Transverse colon (tissue), 4 donors: ENCODE results near the gene BTG3. TPM values are rescaled to one million over a fixed set of nuclear protein-coding genes. Genes with fewer than 3 reads are reported as not detected.
A peak's percentile ranks its signal among the peaks of the same experiment; 100 is the strongest.

Source experiments
- DNase-seq: peaks from one replicate; pipeline ENCODE4 v3.0.0-alpha.2; 2019
- H3K27ac ChIP-seq, 4 donors: fragments of 200-600 bp; sonication (generic); 2 replicates each; pipeline ENCODE4 v1.5.1; 2016 to 2018; ENCODE audit warnings: inconsistent platforms in 4 of 4
- H3K27me3 ChIP-seq: fragments of 200-600 bp; sonication (generic); 2 replicates; pipeline ENCODE4 v1.5.1; 2017; ENCODE audit warnings: inconsistent platforms
- H3K36me3 ChIP-seq, 4 donors: fragments of 200-600 bp; sonication (generic); 2 replicates each; pipeline ENCODE4 v1.5.1; 2017 to 2019; ENCODE audit warnings: inconsistent platforms in 4 of 4
- H3K4me1 ChIP-seq, 4 donors: fragments of 200-600 bp; sonication (generic); 2 replicates each; pipeline ENCODE4 v1.5.1; 2017 to 2020; ENCODE audit warnings: inconsistent platforms in 4 of 4
- H3K4me3 ChIP-seq, 4 donors: fragments of 200-600 bp; sonication (generic); 1 replicate in 1 of 4; 2 replicates in 3 of 4; pipeline versions ENCODE4 v1.5.1 to v1.6.1; 2017 to 2019; ENCODE audit warnings: inconsistent platforms in 4 of 4
- H3K9me3 ChIP-seq, 2 donors: fragments of 200-600 bp; sonication (generic); 2 replicates each; pipeline ENCODE4 v1.5.1; 2017 to 2019; ENCODE audit warnings: inconsistent platforms in 2 of 2
- EP300 ChIP-seq: sonication (generic); formaldehyde crosslinking; IDR thresholded peaks from one replicate; pipeline ENCODE4 v1.6.1; 2017; ENCODE audit warnings: antibody characterized with exemption, low read depth
- POLR2A ChIP-seq: fragments of 450-650 bp; IDR thresholded peaks from one replicate; pipeline ENCODE4 v1.6.1; 2016; ENCODE audit warnings: antibody characterized with exemption, mild to moderate bottlenecking, moderate library complexity
- POLR2AphosphoS5 ChIP-seq, 3 donors: sonication (generic); formaldehyde crosslinking; IDR thresholded peaks; one replicate each; pipeline ENCODE4 v1.6.1; 2016; ENCODE audit warnings: antibody characterized with exemption in 3 of 3
- WGBS, 2 donors: methylation state at CpG; one replicate each; pipeline ENCODE4 v1.1.5; 2018; ENCODE audit warnings: low coverage in 1 of 2; 5-methylcytosine and 5-hydroxymethylcytosine counted together
- in situ Hi-C, 4 donors: fragments of 200-750 bp; cut with MboI; loops; one replicate each; pipeline versions ENCODE4 v1.15.0 to v1.15.1; 2017; ENCODE audit warnings: low sequenced_read_pairs in 3 of 4, low pct_ligation_motif_present in 1 of 4, low pct_unique_long_range_greater_than_20kb in 1 of 4
- intact Hi-C: fragments of 100-400 bp; cut with DNase I; formaldehyde crosslinking; loops from one replicate; pipeline ENCODE4 v1.15.1; 2023; ENCODE audit warnings: low total_unique reads
- total RNA-seq, 4 donors: library from RNA; depleted of rRNA; stranded (reverse); fragments of >200 nt; gene quantifications; one replicate each; pipeline ENCODE4 v1.1.0, GENCODE V29; 2016
- TF ChIP-seq, protein P1 (sequence below), 5 experiments: fragments of 200-600 bp in 3 of 5; fragments of 450-650 bp in 2 of 5; sonication (generic) in 3 of 5; IDR thresholded peaks; 1 replicate in 2 of 5; 2 replicates in 3 of 5; pipeline ENCODE4 v1.5.1; 2016 to 2017; ENCODE audit warnings: antibody characterized with exemption in 5 of 5, inconsistent platforms in 3 of 5, mild to moderate bottlenecking in 2 of 5, moderate library complexity in 1 of 5

BTG3 gene
- total RNA-seq, 4 donors from 2014 or later: 26.9 to 152 (median 45.3) TPM

- DNase-seq: no peak
- in situ Hi-C loops: loop anchor here in 1 of 4 donors (25.0 kb wide), 1 partner anchor 203 kb away; no protein-coding TSS in a partner anchor
- Histone ChIP-seq H3K9me3 (no peaks in the 10 kb centered on the region), H3K36me3 (peaks cover 0 to 22% (median 8%) of the 10 kb centered on the region in 4 donors), H3K27ac (no peak overlapping the region), H3K4me1 (peaks cover 0 to 4% (median 0%) of the 10 kb centered on the region in 4 donors), H3K4me3 (no peak overlapping the region), H3K27me3 (no peaks in the 10 kb centered on the region)
- 73% methylated on average over 4 of the region's 4 CpGs; no CpG with 5 or more reads in 1 of the 2 donors for WGBS, 2 donors
- intact Hi-C loops: no loop called here
- TF ChIP-seq POLR2AphosphoS5 (IDR thresholded peaks at IDR 0.05): no peak
- TF ChIP-seq, protein P1, sequence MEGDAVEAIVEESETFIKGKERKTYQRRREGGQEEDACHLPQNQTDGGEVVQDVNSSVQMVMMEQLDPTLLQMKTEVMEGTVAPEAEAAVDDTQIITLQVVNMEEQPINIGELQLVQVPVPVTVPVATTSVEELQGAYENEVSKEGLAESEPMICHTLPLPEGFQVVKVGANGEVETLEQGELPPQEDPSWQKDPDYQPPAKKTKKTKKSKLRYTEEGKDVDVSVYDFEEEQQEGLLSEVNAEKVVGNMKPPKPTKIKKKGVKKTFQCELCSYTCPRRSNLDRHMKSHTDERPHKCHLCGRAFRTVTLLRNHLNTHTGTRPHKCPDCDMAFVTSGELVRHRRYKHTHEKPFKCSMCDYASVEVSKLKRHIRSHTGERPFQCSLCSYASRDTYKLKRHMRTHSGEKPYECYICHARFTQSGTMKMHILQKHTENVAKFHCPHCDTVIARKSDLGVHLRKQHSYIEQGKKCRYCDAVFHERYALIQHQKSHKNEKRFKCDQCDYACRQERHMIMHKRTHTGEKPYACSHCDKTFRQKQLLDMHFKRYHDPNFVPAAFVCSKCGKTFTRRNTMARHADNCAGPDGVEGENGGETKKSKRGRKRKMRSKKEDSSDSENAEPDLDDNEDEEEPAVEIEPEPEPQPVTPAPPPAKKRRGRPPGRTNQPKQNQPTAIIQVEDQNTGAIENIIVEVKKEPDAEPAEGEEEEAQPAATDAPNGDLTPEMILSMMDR (IDR thresholded peaks at IDR 0.05): no peak
- TF ChIP-seq POLR2A: no peak
- TF ChIP-seq EP300: no peak
Measured at GRCh38 chr21:17590430-17590829, 22.3 kb downstream of the BTG3 start.

DNA sequence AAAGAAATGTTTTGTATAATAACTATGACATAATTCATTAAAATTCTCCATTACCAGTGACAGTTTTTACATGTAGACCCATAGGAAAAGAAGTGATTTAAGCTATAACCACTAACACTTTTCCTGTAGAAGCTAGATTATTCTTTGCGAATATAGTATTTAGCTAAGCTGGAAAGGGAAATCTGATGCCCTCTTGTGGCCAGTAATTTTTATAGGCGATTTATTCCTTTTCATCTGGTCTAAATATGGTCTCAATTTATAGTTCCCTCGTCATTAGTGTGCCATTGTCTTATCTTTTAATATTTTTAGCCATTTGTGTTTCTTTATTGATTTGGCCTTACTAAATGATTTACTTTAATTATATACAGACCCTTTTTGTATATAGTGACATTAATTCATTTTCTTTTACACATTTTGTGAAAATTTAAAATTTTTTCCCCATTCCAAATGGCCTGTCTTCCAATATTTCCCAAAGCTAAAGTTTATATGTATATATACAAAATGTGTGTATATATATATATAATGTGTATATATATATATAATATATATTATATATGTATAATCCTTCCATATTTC is 26.7 kb downstream of the BTG3 start:
- 3 to 4% methylated on average over 3 of the region's 3 CpGs for WGBS, 2 donors
- in situ Hi-C loops: loop anchor here in 1 of 4 donors (25.0 kb wide), 1 partner anchor 199 kb away; no protein-coding TSS in a partner anchor
- intact Hi-C loops: no loop called here
- H3K27ac ChIP-seq: no peak overlapping the region
- no peaks in the 10 kb centered on the region for H3K9me3 ChIP-seq
- TF ChIP-seq, protein P1 (IDR thresholded peaks at IDR 0.05): peak; percentile 62 to 67 (median 63)
- TF ChIP-seq POLR2A: no peak
- H3K27me3 ChIP-seq: no peaks in the 10 kb centered on the region
- no peak overlapping the region for H3K4me3 ChIP-seq
- DNase-seq: no peak
- no peaks in the 10 kb centered on the region for H3K36me3 ChIP-seq
- H3K4me1 ChIP-seq: peaks cover 0 to 4% (median 0%) of the 10 kb centered on the region in 4 donors

GRCh38 chr21:17583898-17584297 is 28.8 kb downstream of the BTG3 start:
- intact Hi-C loops (loop anchor here (5.0 kb wide), 1 partner anchor 197 kb away; no protein-coding TSS in a partner anchor), in situ Hi-C loops (loop anchor here in 1 of 4 donors (25.0 kb wide), 1 partner anchor 197 kb away; no protein-coding TSS in a partner anchor)
- WGBS, 2 donors: 81 to 88% methylated on average over 3 of the region's 3 CpGs
- DNase-seq: no peak
- Histone ChIP-seq H3K4me3 (no peak overlapping the region), H3K9me3 (no peaks in the 10 kb centered on the region), H3K27me3 (no peaks in the 10 kb centered on the region), H3K36me3 (no peaks in the 10 kb centered on the region), H3K27ac (no peak overlapping the region), H3K4me1 (peaks cover 0 to 4% (median 0%) of the 10 kb centered on the region in 4 donors)
- no peak for TF ChIP-seq EP300
- TF ChIP-seq, protein P1 (IDR thresholded peaks at IDR 0.05): no peak
- no peak for TF ChIP-seq POLR2AphosphoS5 (IDR thresholded peaks at IDR 0.05)
- TF ChIP-seq POLR2A: no peak

DNA sequence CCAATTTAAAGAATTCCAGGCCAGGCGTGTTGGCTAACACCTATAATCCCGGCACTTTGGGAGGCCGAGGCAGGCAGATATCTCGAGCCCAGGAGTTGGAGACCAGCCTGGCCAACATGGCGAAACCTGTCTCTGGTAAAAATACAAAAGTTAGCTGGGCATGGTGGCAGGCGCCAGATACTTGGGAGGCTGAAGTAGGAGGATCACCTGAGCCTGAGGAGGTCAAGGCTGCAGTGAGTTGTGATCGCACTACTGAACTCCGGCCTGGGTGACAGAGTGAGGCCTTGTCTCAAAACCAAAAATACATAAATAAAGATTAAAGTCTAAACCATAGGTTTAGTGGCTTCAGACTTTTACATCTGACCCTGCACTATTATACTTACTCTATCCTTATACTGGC is 32.4 kb downstream of the BTG3 start:
- Histone ChIP-seq H3K9me3 (no peaks in the 10 kb centered on the region), H3K4me1 (peaks cover 0 to 19% (median 6%) of the 10 kb centered on the region in 4 donors), H3K4me3 (no peak overlapping the region), H3K27ac (no peak overlapping the region), H3K36me3 (no peaks in the 10 kb centered on the region), H3K27me3 (no peaks in the 10 kb centered on the region)
- no peak for DNase-seq
- TF ChIP-seq POLR2A (no peak), EP300 (no peak), POLR2AphosphoS5 (IDR thresholded peaks at IDR 0.05) (no peak)
- TF ChIP-seq, protein P1 (IDR thresholded peaks at IDR 0.05): no peak
- 94 to 100% methylated on average over 6 to 8 of the region's 8 CpGs for WGBS, 2 donors
- in situ Hi-C loops: loop anchor here in 1 of 4 donors (25.0 kb wide), 1 partner anchor 193 kb away; no protein-coding TSS in a partner anchor
- intact Hi-C loops: loop anchor here (5.0 kb wide), 1 partner anchor 193 kb away; no protein-coding TSS in a partner anchor
